GM12865 (cell line): ENCODE results near the gene VWCE.

ENCODE experiments used
- DNase-seq: peaks from one replicate; pipeline ENCODE4 v3.0.0; 2010; ENCODE audit warnings: low read depth
- H3K4me3 ChIP-seq: 2 replicates; pipeline ENCODE4 v1.5.1; 2011; ENCODE audit warnings: mild to moderate bottlenecking, low read depth, low read length, control low read depth
- TF ChIP-seq, protein P1 (sequence below): IDR thresholded peaks from 2 replicates; pipeline ENCODE4 v1.5.1; 2011; ENCODE audit warnings: low read length, control low read depth, low read depth, inconsistent platforms; ENCODE audit not compliant: insufficient read depth; ENCODE audit errors: missing control alignments

The VWCE gene

DNA sequence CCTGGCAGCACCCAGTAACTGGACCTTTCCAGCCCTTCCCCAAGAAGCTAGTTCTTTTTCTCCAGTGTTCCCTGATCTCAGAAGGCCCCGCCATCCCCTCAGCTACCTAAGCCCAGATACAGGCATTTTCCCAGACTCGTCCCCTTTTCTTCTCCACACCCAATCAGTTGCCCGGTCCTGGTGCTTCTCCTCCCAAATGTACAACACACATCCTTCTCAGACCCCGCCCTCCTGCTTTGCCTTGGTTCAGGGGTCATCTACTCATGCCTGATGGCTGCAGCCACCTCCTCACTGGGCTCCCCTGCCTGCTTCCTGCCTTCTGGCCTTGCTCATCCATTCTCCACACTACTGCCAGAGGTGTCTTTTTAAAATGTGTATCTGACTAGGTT is 44.4 kb upstream of the VWCE start:
- H3K4me3 ChIP-seq = no peak overlapping the region
- no peak for DNase-seq
- TF ChIP-seq, protein P1, sequence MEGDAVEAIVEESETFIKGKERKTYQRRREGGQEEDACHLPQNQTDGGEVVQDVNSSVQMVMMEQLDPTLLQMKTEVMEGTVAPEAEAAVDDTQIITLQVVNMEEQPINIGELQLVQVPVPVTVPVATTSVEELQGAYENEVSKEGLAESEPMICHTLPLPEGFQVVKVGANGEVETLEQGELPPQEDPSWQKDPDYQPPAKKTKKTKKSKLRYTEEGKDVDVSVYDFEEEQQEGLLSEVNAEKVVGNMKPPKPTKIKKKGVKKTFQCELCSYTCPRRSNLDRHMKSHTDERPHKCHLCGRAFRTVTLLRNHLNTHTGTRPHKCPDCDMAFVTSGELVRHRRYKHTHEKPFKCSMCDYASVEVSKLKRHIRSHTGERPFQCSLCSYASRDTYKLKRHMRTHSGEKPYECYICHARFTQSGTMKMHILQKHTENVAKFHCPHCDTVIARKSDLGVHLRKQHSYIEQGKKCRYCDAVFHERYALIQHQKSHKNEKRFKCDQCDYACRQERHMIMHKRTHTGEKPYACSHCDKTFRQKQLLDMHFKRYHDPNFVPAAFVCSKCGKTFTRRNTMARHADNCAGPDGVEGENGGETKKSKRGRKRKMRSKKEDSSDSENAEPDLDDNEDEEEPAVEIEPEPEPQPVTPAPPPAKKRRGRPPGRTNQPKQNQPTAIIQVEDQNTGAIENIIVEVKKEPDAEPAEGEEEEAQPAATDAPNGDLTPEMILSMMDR = no peak

DNA sequence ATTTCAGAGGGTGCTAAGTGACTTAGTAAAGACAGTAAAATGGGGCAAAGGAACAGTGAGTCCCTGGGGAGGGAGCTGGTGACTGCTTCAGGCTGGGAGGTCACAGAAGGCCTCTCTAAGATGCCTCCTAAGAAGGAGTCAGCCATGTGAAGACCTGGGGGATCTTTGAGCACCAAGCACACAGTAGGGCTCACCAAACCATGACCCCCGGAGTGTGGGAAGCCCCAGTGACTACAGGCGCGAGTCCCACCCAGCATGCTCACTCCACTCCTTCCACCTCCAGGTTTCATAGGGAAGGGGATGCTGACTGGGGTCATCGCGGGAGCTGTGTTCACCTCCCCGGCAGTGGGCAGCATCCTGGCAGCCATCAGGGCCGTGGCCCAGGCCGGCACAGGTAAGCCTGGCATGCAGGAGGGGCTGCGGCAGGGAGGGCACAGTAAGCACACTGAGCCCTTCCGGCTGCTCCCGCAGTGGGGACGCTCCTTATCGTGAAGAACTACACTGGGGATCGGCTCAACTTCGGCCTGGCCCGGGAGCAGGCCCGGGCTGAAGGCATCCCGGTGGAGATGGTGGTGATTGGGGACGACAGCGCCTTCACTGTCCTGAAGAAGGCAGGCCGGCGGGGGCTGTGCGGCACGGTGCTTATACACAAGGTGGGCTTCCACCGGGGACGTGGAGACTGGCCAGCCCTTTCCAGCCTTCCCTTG is 43.8 kb upstream of the VWCE start:
- TF ChIP-seq, protein P1 = no peak
- no peak overlapping the region for H3K4me3 ChIP-seq
- no peak for DNase-seq

DNA sequence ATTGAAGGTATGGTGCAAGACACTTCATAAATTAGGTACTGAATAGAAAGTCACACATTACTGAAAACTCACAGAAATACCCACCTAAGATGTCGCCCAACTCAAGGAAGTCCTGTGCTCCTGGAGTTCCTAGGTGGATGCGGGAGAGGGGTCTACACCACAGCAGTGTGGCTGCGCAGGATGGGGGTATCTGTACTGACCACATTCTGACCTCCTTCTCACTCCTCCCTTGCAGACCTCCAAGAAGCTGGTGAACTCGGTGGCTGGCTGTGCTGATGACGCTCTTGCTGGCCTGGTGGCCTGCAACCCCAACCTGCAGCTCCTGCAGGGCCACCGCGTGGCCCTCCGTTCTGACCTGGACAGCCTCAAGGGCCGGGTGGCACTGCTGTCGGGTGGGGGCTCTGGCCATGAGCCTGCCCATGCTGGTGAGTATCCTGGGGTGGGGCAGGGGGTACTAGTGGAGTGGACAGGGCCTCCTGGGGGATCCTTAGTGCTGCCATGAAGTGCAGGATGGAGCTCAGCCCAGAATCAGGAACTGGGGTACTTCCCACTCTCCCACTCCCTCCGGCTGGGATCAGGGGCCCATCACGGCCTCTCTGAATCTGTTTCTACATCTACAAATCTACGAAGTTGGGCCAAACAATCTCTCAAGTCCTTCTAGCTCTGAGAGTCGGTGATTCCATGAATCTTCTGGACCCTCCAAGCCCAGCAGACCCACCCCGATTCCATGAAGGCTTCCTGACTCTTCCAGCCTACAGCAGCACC is 42.8 kb upstream of the VWCE start:
- DNase-seq = no peak
- TF ChIP-seq, protein P1 = no peak
- H3K4me3 ChIP-seq = no peak overlapping the region

DNA sequence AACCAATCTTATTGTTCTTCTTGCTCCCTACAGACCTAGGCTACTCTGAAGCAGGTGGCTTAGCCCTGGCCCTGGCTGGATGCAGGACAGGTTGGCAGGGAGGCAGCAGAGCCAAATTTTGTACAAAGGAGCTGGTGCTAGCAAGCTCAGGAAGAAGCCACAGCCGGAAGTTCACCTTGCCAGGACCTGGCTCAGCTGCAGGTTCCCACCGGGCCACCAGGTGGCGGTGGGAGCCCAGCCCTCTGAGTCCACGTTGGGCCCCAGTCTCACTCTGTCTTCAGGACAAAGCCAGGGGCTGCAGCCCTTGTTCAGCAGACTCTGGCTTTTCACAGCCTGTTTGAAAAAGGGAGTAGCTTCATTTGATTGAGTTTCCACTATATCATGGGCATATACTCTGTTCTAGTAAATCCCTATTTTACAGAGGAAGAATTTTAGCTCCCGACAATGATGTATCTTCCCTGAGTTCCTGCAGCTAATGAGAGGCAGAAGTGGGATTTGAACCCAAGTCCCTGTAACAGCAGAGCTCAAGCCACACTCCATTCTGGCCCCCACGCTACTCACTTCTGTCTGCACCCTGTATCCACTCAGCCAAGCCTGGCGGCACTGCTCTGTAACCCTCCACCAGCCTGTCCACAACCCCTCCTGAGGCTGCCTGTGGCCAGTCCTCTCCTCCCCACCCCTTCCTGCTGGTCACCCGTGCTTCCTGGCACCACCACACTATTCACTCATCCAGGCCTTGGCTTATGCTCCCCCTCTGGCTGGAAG is 41.2 kb upstream of the VWCE start:
- DNase-seq = peak; percentile 91
- H3K4me3 ChIP-seq = no peak overlapping the region
- TF ChIP-seq, protein P1 = peak; percentile 99

DNA sequence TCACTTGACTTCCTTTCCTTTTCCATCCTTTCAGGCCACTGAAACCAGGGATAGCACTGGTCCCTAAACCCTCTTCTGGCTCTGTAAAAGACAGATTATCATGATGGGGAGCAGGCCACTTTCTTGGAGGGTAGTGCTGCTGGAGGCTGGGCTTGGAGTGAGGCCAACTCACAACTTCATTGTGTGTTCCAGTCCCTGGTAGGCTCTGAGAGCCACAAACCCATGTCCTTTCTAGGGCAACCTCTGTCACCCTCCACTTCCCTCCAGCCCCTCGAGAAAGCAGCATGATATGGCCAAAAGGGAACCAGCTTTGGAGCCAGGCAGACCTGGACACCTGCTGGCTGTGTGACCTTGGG is 40.2 kb upstream of the VWCE start:
- DNase-seq = no peak
- TF ChIP-seq, protein P1 = no peak
- H3K4me3 ChIP-seq = no peak overlapping the region

DNA sequence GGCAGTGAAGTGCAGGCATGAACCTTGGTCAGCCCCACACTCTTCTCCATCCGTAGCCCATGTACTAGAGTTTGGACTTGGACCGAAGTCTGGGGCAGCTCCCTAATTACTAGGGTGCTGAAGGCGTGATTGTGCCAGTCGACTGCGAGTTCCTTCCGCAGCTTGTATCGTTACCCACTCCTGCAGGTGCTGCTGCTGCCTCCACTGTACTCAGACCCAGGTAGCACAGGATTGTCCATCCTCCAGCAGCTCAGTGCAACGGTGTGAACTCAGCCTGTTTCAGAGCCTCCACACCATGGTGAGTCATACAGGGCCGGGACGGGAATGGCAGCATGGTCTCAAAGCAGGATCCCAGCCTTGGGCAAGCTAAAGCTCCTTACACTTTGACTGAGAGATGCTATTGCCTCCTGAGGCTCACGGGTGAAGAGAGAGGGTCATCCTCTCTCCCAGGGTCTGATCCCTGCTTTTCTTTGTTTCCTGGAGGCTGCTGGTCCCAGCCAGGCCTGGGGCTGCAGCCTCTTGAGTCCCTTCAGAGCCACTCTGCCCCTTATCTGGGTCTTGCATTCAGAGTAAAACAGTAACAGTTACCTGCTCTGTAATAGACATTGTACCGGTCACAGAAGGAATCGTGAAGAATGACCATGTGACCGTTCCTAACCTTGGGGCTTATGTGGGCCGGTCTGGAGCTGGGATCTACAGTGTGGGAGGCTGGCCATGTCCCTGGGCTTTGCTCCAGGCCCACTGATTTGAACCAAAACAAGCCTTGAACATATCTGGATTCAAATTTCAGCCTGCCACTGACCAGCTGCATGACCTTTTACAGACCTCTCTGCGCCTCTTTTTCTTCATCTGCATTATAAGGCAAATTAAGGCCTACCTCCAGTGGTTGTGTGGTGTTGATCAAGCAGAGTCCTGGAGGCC is 39.6 kb upstream of the VWCE start:
- no peak overlapping the region for H3K4me3 ChIP-seq

More for the DNA sequence above, 39.6 kb upstream of the VWCE start:
- no peak for DNase-seq
- TF ChIP-seq, protein P1 = no peak
